Esophagus squamous epithelium (tissue), 4 donors: ENCODE measurements around the gene TMEM184B.

ENCODE experiments used
- CTCF ChIP-seq, 6 experiments: fragments of 450-650 bp in 4 of 6; fragments of 200-600 bp in 2 of 6; sonication (generic) in 2 of 6; IDR thresholded peaks; one replicate each; pipeline ENCODE4 v1.5.1; 2016 to 2019; ENCODE audit warnings: antibody characterized with exemption in 6 of 6, mild to moderate bottlenecking in 4 of 6, moderate library complexity in 4 of 6
- POLR2A ChIP-seq, 4 donors: fragments of 450-650 bp; IDR thresholded peaks; one replicate each; pipeline ENCODE4 v1.6.1; 2017; ENCODE audit warnings: antibody characterized with exemption in 4 of 4, mild to moderate bottlenecking in 4 of 4, moderate library complexity in 3 of 4

GRCh38 chr22:38230916-38231315 is 41.9 kb downstream of the TMEM184B start:
- TF ChIP-seq CTCF (IDR thresholded peaks at IDR 0.05) (no peak), POLR2A (IDR thresholded peaks at IDR 0.05) (no peak)
